Vein endothelial cell (primary cell): ENCODE measurements around the gene TTC32. TPM values are rescaled to one million over a fixed set of nuclear protein-coding genes. Genes with fewer than 3 reads are reported as not detected.

ENCODE experiments used
- total RNA-seq: library from RNA; depleted of rRNA; stranded (reverse); fragments of >200 nt; gene quantifications from 2 replicates; pipeline ENCODE4 v1.2.3, GENCODE V29; 2012

TTC32 gene
- total RNA-seq = 7.2 and 11.4 TPM in 2 replicates

DNA sequence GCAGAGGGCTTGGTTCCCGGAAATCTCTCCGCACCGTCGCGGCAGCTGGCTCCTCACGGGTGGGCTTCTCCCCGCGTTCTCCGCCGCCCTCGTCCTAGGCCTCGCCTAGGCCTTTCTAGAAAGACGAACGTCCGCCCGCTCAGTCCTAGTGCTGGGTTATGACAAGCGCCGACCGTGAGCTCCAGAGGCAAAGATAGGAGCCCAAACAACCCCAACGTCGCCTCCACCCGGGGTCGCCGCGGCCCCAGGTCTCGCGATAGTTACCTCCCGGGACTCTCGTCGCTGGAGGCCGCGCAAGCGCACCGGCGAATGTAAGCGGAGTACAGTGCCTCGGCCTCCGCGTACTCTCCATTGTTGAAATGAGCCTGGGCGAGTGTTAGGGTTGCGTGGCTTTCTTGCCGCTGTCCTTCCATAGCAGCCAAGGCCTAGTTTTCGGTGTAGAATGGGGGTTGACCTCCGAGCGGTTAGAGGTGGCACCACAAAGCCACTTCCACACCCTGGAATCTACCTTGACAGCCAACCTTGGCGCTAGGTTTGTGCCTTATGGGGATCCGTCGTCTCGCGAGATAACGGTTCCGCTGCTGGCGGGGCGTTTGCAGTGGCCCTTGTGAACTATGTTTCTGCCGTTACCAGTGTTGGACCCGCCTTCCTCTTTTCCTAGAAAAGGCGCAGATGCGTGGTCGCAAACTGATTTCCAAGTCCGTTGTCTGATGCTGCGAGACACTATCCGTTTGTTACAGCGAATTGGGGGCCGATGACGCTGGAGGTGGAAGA is at the start of gene TTC32:
TSS of gene TTC32 (minus strand) at position 542 of the 774 bp plus-strand sequence. CDS start at position 413, 129 bp downstream.

Other genes starting within 250 kb of the TTC32 start
- gene WDR35, start 88.1 kb upstream of the TTC32 start, total RNA-seq = 12.6 and 15.0 TPM in 2 replicates
- gene MATN3, start 110.7 kb upstream of the TTC32 start, total RNA-seq = 1.4 and 2.9 TPM in 2 replicates
- 118 and 120 TPM in 2 replicates for gene LAPTM4A, start 149.6 kb upstream of the TTC32 start, total RNA-seq